ENCODE data around the gene COX8A. TPM values are rescaled to one million over a fixed set of nuclear protein-coding genes. Genes with fewer than 3 reads are reported as not detected.
A peak's percentile ranks its signal among the peaks of the same experiment; 100 is the strongest.

Gene COX8A
- total RNA-seq, 1 experiment from 2014 or later = 779 TPM

- H3K9ac ChIP-seq (ENCODE audit: low read length) = peak overlapping the region; percentile 80
- peak overlapping the region; percentile 51 for H3K27ac ChIP-seq (ENCODE audit: low read length)
- H3K4me1 ChIP-seq (ENCODE audit: low read length) = peaks cover 27% of the 10 kb centered on the region
- peak overlapping the region; percentile 93 for H3K4me2 ChIP-seq (ENCODE audit: low read depth, low read length, poor library complexity, severe bottlenecking)
- H3K36me3 ChIP-seq (ENCODE audit: insufficient read depth, low read length) = no peaks in the 10 kb centered on the region
- H3K79me2 ChIP-seq (ENCODE audit: low read length) = peaks cover 55% of the 10 kb centered on the region
- no peaks in the 10 kb centered on the region for H4K20me1 ChIP-seq (ENCODE audit: insufficient read depth, low read depth, low read length)
- no peak overlapping the region; the same call in 1 of the 2 replicates for H2AFZ ChIP-seq (ENCODE audit: low read length)
- no peak for DNase-seq
- H3K4me3 ChIP-seq (ENCODE audit: low read length) = peak overlapping the region; percentile 82
- H3K9me3 ChIP-seq (ENCODE audit: low read length) = no peaks in the 10 kb centered on the region
- no peaks in the 10 kb centered on the region for H3K27me3 ChIP-seq (ENCODE audit: low read length)
- H3K9me2 ChIP-seq (replicated peaks; ENCODE audit: insufficient read depth, low read length) = no peaks in the 10 kb centered on the region
These were observed 35.0 kb upstream of the COX8A start for GRCh38 chr11:63939397-63939891.

GRCh38 chr11:63940786-63941185 is 33.6 kb upstream of the COX8A start:
- Histone ChIP-seq H3K4me1 (ENCODE audit: low read length) (peaks cover 27% of the 10 kb centered on the region), H3K27me3 (ENCODE audit: low read length) (no peaks in the 10 kb centered on the region), H4K20me1 (ENCODE audit: insufficient read depth, low read depth, low read length) (no peaks in the 10 kb centered on the region), H3K4me2 (ENCODE audit: low read depth, low read length, poor library complexity, severe bottlenecking) (peak overlapping the region; percentile 93), H3K9me3 (ENCODE audit: low read length) (no peaks in the 10 kb centered on the region), H3K4me3 (ENCODE audit: low read length) (peak overlapping the region; percentile 82; the same call in 1 of the 2 replicates), H3K36me3 (ENCODE audit: insufficient read depth, low read length) (no peaks in the 10 kb centered on the region), H3K9ac (ENCODE audit: low read length) (peak overlapping the region; percentile 80), H2AFZ (ENCODE audit: low read length) (no peak overlapping the region), H3K9me2 (replicated peaks; ENCODE audit: insufficient read depth, low read length) (no peaks in the 10 kb centered on the region), H3K79me2 (ENCODE audit: low read length) (peaks cover 65% of the 10 kb centered on the region), H3K27ac (ENCODE audit: low read length) (peak overlapping the region; percentile 61)
- peak; percentile 71 for DNase-seq

GRCh38 chr11:63941901-63942300 is 32.5 kb upstream of the COX8A start:
- Histone ChIP-seq H3K4me2 (ENCODE audit: low read depth, low read length, poor library complexity, severe bottlenecking) (no peak overlapping the region), H3K79me2 (ENCODE audit: low read length) (peaks cover 75% of the 10 kb centered on the region), H3K9me2 (replicated peaks; ENCODE audit: insufficient read depth, low read length) (no peaks in the 10 kb centered on the region), H3K27me3 (ENCODE audit: low read length) (no peaks in the 10 kb centered on the region), H3K36me3 (ENCODE audit: insufficient read depth, low read length) (peaks cover 10% of the 10 kb centered on the region), H3K9ac (ENCODE audit: low read length) (no peak overlapping the region), H3K27ac (ENCODE audit: low read length) (no peak overlapping the region), H3K4me3 (ENCODE audit: low read length) (no peak overlapping the region), H3K4me1 (ENCODE audit: low read length) (peaks cover 27% of the 10 kb centered on the region), H4K20me1 (ENCODE audit: insufficient read depth, low read depth, low read length) (0 out of 2 replicates have a peak, but pooled peaks cover 5% of the 10 kb centered on the region), H2AFZ (ENCODE audit: low read length) (no peak overlapping the region), H3K9me3 (ENCODE audit: low read length) (no peaks in the 10 kb centered on the region)
- DNase-seq = no peak

DNA sequence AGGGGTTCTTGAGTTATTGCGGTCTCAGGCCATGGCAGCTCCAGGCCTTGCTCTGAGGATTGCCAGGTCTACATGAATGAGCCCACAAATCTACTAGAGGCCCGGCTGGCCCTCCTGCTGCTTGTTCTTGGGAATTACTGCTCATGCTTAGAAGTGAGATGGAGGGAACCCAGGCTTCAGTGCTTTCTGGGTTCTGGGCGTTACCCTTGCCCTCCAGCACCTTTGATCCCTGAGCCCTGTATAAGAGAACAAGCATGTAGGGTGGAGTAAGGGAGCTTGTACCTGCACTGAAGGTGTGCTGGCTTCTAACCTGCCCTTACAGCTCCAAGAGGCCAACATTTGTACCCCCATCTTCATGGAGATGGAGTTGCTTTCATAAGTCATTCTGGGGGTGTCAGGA is 31.6 kb upstream of the COX8A start:
- no peaks in the 10 kb centered on the region for H3K27me3 ChIP-seq (ENCODE audit: low read length)
- DNase-seq = no peak
- H3K4me2 ChIP-seq (ENCODE audit: low read depth, low read length, poor library complexity, severe bottlenecking) = no peak overlapping the region
- no peaks in the 10 kb centered on the region for H3K9me3 ChIP-seq (ENCODE audit: low read length)
- 0 out of 2 replicates have a peak, but pooled peaks cover 5% of the 10 kb centered on the region for H4K20me1 ChIP-seq (ENCODE audit: insufficient read depth, low read depth, low read length)
- H3K27ac ChIP-seq (ENCODE audit: low read length) = no peak overlapping the region
- H3K4me1 ChIP-seq (ENCODE audit: low read length) = peaks cover 24% of the 10 kb centered on the region
- no peak overlapping the region for H2AFZ ChIP-seq (ENCODE audit: low read length)
- H3K9ac ChIP-seq (ENCODE audit: low read length) = no peak overlapping the region
- H3K79me2 ChIP-seq (ENCODE audit: low read length) = peaks cover 75% of the 10 kb centered on the region
- no peak overlapping the region for H3K4me3 ChIP-seq (ENCODE audit: low read length)
- peaks cover 11% of the 10 kb centered on the region for H3K36me3 ChIP-seq (ENCODE audit: insufficient read depth, low read length)
- H3K9me2 ChIP-seq (replicated peaks; ENCODE audit: insufficient read depth, low read length) = no peaks in the 10 kb centered on the region

DNA sequence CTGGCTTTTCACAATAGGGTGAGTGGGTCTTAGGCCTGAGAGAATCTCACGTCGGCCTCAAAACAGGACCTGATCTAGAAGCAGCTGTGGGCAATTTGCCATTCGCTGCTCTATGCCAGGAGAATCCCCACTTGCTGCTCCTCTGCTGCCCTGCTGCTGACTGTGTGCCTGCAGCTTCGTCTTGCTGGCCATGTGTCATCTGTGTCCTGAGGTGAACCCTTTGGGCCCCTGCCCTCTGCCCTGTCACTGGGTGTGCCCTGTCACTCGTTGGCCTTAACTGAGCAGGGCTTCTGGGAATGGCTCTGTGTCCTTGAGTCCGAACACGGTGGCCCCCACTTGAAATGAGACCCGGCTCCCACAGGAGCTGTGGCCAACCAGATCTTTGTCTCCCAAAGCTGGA is 29.4 kb upstream of the COX8A start:
- no peak overlapping the region for H3K4me2 ChIP-seq (ENCODE audit: low read depth, low read length, poor library complexity, severe bottlenecking)
- H4K20me1 ChIP-seq (ENCODE audit: insufficient read depth, low read depth, low read length) = 0 out of 2 replicates have a peak, but pooled peaks cover 5% of the 10 kb centered on the region
- H3K9ac ChIP-seq (ENCODE audit: low read length) = no peak overlapping the region
- peaks cover 11% of the 10 kb centered on the region for H3K36me3 ChIP-seq (ENCODE audit: insufficient read depth, low read length)
- peaks cover 14% of the 10 kb centered on the region for H3K4me1 ChIP-seq (ENCODE audit: low read length)
- no peak overlapping the region for H3K4me3 ChIP-seq (ENCODE audit: low read length)
- H3K27me3 ChIP-seq (ENCODE audit: low read length) = no peaks in the 10 kb centered on the region
- H2AFZ ChIP-seq (ENCODE audit: low read length) = no peak overlapping the region
- H3K9me2 ChIP-seq (replicated peaks; ENCODE audit: insufficient read depth, low read length) = no peaks in the 10 kb centered on the region
- H3K9me3 ChIP-seq (ENCODE audit: low read length) = no peaks in the 10 kb centered on the region
- H3K27ac ChIP-seq (ENCODE audit: low read length) = no peak overlapping the region
- H3K79me2 ChIP-seq (ENCODE audit: low read length) = peaks cover 64% of the 10 kb centered on the region
- no peak for DNase-seq

GRCh38 chr11:63945477-63946163 is 28.8 kb upstream of the COX8A start:
- Histone ChIP-seq H3K9me2 (replicated peaks; ENCODE audit: insufficient read depth, low read length) (no peaks in the 10 kb centered on the region), H3K27me3 (ENCODE audit: low read length) (no peaks in the 10 kb centered on the region), H3K4me2 (ENCODE audit: low read depth, low read length, poor library complexity, severe bottlenecking) (no peak overlapping the region), H4K20me1 (ENCODE audit: insufficient read depth, low read depth, low read length) (0 out of 2 replicates have a peak, but pooled peaks cover 5% of the 10 kb centered on the region), H3K36me3 (ENCODE audit: insufficient read depth, low read length) (peaks cover 11% of the 10 kb centered on the region), H3K9me3 (ENCODE audit: low read length) (no peaks in the 10 kb centered on the region), H3K9ac (ENCODE audit: low read length) (no peak overlapping the region), H3K79me2 (ENCODE audit: low read length) (peaks cover 57% of the 10 kb centered on the region), H3K27ac (ENCODE audit: low read length) (no peak overlapping the region), H2AFZ (ENCODE audit: low read length) (no peak overlapping the region), H3K4me3 (ENCODE audit: low read length) (no peak overlapping the region), H3K4me1 (ENCODE audit: low read length) (peaks cover 8% of the 10 kb centered on the region)
- peak; percentile 73 for DNase-seq

DNA sequence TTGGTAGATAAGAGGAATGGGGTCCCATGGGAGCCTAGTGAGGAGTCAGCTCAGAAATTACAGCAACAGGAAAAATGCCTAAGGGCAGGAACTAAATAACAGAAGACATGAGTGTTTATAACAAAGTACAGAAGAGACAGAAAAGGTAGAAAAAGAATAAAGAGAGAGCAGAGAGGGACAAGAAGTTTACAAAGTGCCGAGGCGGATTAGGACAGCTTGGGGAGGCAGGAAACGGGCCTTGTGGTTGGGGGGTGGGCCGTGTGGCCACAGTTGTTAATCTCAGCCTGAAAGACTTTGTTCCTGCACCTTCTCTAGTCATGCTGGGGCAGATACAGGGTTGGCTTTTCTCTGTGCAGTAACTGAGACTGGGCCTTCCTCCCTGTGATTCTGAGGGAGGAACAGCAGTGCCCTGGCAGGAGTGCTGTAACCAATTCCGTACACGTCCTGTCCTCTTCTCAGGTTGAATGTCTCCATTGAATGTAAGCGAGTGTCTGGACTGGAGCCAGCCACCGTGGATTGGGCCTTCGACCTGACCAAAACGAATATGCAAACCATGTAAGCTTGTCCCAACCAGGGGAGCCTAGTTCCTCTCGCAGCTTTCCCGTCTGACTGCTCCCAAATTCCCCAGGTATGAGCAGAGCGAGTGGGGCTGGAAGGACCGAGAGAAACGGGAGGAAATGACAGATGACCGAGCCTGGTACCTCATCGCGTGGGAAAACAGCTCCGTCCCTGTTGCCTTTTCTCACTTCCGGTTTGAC is 22.5 kb upstream of the COX8A start:
- Histone ChIP-seq H3K27me3 (ENCODE audit: low read length) (no peaks in the 10 kb centered on the region), H4K20me1 (ENCODE audit: insufficient read depth, low read depth, low read length) (no peaks in the 10 kb centered on the region), H3K9ac (ENCODE audit: low read length) (no peak overlapping the region), H3K9me2 (replicated peaks; ENCODE audit: insufficient read depth, low read length) (no peaks in the 10 kb centered on the region), H3K4me1 (ENCODE audit: low read length) (no peaks in the 10 kb centered on the region), H3K4me2 (ENCODE audit: low read depth, low read length, poor library complexity, severe bottlenecking) (no peak overlapping the region), H3K4me3 (ENCODE audit: low read length) (no peak overlapping the region), H3K36me3 (ENCODE audit: insufficient read depth, low read length) (peaks cover 10% of the 10 kb centered on the region), H3K9me3 (ENCODE audit: low read length) (no peaks in the 10 kb centered on the region), H2AFZ (ENCODE audit: low read length) (no peak overlapping the region), H3K27ac (ENCODE audit: low read length) (no peak overlapping the region), H3K79me2 (ENCODE audit: low read length) (no peaks in the 10 kb centered on the region)
- no peak for DNase-seq

GRCh38 chr11:63952570-63952969 is 21.9 kb upstream of the COX8A start:
- no peak for DNase-seq
- Histone ChIP-seq H3K9me3 (ENCODE audit: low read length) (no peaks in the 10 kb centered on the region), H3K36me3 (ENCODE audit: insufficient read depth, low read length) (peaks cover 9% of the 10 kb centered on the region; the same call in 1 of the 2 replicates), H3K4me1 (ENCODE audit: low read length) (no peaks in the 10 kb centered on the region), H3K4me3 (ENCODE audit: low read length) (no peak overlapping the region), H3K27me3 (ENCODE audit: low read length) (no peaks in the 10 kb centered on the region), H3K79me2 (ENCODE audit: low read length) (no peaks in the 10 kb centered on the region), H3K4me2 (ENCODE audit: low read depth, low read length, poor library complexity, severe bottlenecking) (no peak overlapping the region), H3K27ac (ENCODE audit: low read length) (no peak overlapping the region), H4K20me1 (ENCODE audit: insufficient read depth, low read depth, low read length) (no peaks in the 10 kb centered on the region), H2AFZ (ENCODE audit: low read length) (no peak overlapping the region), H3K9ac (ENCODE audit: low read length) (no peak overlapping the region), H3K9me2 (replicated peaks; ENCODE audit: insufficient read depth, low read length) (no peaks in the 10 kb centered on the region)

Data from Karpas-422 (cell line).